GM19238 (cell line): ENCODE data around the gene UQCC5.

Experiments used
- DNase-seq: peaks from one replicate; pipeline ENCODE4 v3.0.0; 2011; ENCODE audit warnings: low spot score; ENCODE audit not compliant: insufficient read length

The UQCC5 gene

GRCh38 chr3:52536369-52537164 lies at the start of gene UQCC5:
TSS of gene UQCC5 (plus strand) at chr3:52536605. CDS start at chr3:52536756, 151 bp downstream.
- DNase-seq: peak; percentile 99

GRCh38 chr3:52487050-52487787 lies 49.2 kb upstream of the UQCC5 start:
- no peak for DNase-seq

- no peak for DNase-seq
Observed at GRCh38 chr3:52487788-52488691, 48.4 kb upstream of the UQCC5 start.

- DNase-seq: no peak
Observed at GRCh38 chr3:52488746-52489145, 47.7 kb upstream of the UQCC5 start.

GRCh38 chr3:52489453-52489852 lies 47.0 kb upstream of the UQCC5 start:
- DNase-seq: no peak

- no peak for DNase-seq
Observed at GRCh38 chr3:52490035-52490938, 46.1 kb upstream of the UQCC5 start.

- no peak for DNase-seq
Observed at GRCh38 chr3:52490939-52491526, 45.4 kb upstream of the UQCC5 start.

GRCh38 chr3:52492059-52492458 lies 44.3 kb upstream of the UQCC5 start:
- DNase-seq: no peak

GRCh38 chr3:52493232-52494017 lies 43.0 kb upstream of the UQCC5 start:
- DNase-seq: no peak

GRCh38 chr3:52494445-52494844 lies 42.0 kb upstream of the UQCC5 start:
- no peak for DNase-seq

GRCh38 chr3:52494886-52495495 lies 41.4 kb upstream of the UQCC5 start, which contains the start of gene STAB1:
TSS of gene STAB1 (plus strand) at chr3:52495338. CDS start at chr3:52495414, 76 bp downstream.
- no peak for DNase-seq

- no peak for DNase-seq
Observed at GRCh38 chr3:52495777-52496602, 40.4 kb upstream of the UQCC5 start.

GRCh38 chr3:52498137-52499054 lies 38.0 kb upstream of the UQCC5 start:
- no peak for DNase-seq

- no peak for DNase-seq
Observed at GRCh38 chr3:52501046-52501445, 35.4 kb upstream of the UQCC5 start.

GRCh38 chr3:52502001-52502400 lies 34.4 kb upstream of the UQCC5 start:
- DNase-seq: no peak

- no peak for DNase-seq
Observed at GRCh38 chr3:52502808-52503350, 33.5 kb upstream of the UQCC5 start.
